ENCODE measurements around the gene OXSR1.

OXSR1 gene

DNA sequence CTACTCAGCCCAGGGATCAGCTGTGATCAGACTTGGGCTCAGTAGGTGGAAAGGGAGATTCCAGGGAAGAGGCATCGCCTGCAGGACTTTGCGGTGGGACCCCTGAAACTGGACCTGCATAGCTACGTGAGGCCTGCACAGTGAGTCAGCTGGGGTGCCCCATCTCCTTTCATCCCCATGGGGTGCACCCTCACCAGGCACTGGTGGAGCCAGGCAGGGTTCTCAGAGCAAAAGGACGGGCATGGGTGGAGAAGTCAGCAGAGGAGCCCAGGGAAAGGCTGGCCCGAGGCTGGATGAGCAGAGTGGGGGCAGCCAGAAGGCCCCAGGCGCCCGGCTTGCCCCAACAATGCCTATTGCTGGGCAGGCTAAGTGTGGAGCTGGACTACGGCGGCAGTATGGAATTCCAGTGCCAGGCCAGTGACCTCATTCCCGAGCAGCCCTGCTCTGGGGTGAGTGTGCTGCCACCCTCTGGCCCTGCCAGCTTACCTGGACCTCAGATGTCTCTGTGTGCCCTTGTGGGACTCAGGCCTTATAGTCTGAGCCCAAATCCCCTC, 48.1 kb upstream of the OXSR1 start:
- H3K9ac ChIP-seq (ENCODE audit: low read length): no peak overlapping the region
- no peak overlapping the region for H3K4me2 ChIP-seq (ENCODE audit: low read length)
- no peak overlapping the region for H3K4me3 ChIP-seq (ENCODE audit: low read length)
- H3K36me3 ChIP-seq (replicated peaks; ENCODE audit: low read depth, low read length): peaks cover 6% of the 10 kb centered on the region
- no peak overlapping the region for H3K27ac ChIP-seq (ENCODE audit: low read length)
- H3K9me3 ChIP-seq (ENCODE audit: insufficient read depth, low read length): no peaks in the 10 kb centered on the region
- H3K79me2 ChIP-seq (ENCODE audit: low read length): no peaks in the 10 kb centered on the region
- TF ChIP-seq, protein P1, sequence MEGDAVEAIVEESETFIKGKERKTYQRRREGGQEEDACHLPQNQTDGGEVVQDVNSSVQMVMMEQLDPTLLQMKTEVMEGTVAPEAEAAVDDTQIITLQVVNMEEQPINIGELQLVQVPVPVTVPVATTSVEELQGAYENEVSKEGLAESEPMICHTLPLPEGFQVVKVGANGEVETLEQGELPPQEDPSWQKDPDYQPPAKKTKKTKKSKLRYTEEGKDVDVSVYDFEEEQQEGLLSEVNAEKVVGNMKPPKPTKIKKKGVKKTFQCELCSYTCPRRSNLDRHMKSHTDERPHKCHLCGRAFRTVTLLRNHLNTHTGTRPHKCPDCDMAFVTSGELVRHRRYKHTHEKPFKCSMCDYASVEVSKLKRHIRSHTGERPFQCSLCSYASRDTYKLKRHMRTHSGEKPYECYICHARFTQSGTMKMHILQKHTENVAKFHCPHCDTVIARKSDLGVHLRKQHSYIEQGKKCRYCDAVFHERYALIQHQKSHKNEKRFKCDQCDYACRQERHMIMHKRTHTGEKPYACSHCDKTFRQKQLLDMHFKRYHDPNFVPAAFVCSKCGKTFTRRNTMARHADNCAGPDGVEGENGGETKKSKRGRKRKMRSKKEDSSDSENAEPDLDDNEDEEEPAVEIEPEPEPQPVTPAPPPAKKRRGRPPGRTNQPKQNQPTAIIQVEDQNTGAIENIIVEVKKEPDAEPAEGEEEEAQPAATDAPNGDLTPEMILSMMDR (IDR thresholded peaks at IDR 0.05; ENCODE audit: low read depth, low read length): no peak
- no peak for TF ChIP-seq EZH2phosphoT487 (IDR thresholded peaks at IDR 0.05; ENCODE audit: low read depth)
- 0 out of 2 replicates have a peak, but pooled peaks cover 3% of the 10 kb centered on the region for H3K27me3 ChIP-seq (ENCODE audit: low read depth, low read length)
- H2AFZ ChIP-seq (ENCODE audit: low read depth, low read length): no peak overlapping the region
- peaks cover 26% of the 10 kb centered on the region for H3K4me1 ChIP-seq (ENCODE audit: low read length)
- H4K20me1 ChIP-seq (ENCODE audit: insufficient read depth, low read length): no peaks in the 10 kb centered on the region

DNA sequence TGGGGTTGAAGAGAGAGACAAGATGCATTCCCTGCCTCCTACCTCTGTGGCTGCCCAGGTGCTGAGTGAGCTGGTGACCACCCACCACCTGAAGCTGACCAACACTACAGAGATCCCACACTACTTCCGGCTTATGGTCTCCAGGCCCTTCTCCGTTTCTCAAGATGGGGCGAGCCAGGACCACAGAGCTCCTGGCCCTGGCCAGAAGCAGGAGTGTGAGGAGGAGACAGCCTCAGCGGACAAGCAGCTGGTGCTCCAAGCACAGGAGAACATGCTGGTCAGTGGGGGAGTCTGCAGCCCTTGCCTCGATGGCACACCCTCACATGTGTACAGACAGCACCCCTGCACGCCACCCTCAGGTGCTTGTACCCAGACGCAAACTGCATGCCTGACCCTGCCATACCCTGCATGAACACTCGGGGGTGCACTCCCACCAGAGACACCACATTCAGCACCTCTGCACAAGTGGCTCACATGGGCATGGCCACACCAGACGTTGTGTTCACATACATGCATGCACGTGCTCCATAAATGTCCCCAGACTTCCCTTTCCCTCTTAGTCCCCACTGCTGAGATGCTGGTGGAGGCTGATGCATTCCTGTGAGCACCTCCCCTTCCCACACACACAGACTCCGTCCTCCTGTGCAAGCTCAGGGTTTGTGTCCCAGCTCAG, 47.5 kb upstream of the OXSR1 start:
- Histone ChIP-seq H3K36me3 (replicated peaks; ENCODE audit: low read depth, low read length) (peaks cover 12% of the 10 kb centered on the region), H3K9me3 (ENCODE audit: insufficient read depth, low read length) (no peaks in the 10 kb centered on the region), H3K4me3 (ENCODE audit: low read length) (no peak overlapping the region), H4K20me1 (ENCODE audit: insufficient read depth, low read length) (0 out of 2 replicates have a peak, but pooled peaks cover 5% of the 10 kb centered on the region), H3K4me2 (ENCODE audit: low read length) (no peak overlapping the region), H2AFZ (ENCODE audit: low read depth, low read length) (no peak overlapping the region), H3K9ac (ENCODE audit: low read length) (no peak overlapping the region), H3K79me2 (ENCODE audit: low read length) (no peaks in the 10 kb centered on the region), H3K27me3 (ENCODE audit: low read depth, low read length) (0 out of 2 replicates have a peak, but pooled peaks cover 3% of the 10 kb centered on the region), H3K27ac (ENCODE audit: low read length) (no peak overlapping the region), H3K4me1 (ENCODE audit: low read length) (peaks cover 26% of the 10 kb centered on the region)
- no peak for TF ChIP-seq EZH2phosphoT487 (IDR thresholded peaks at IDR 0.05; ENCODE audit: low read depth)
- TF ChIP-seq, protein P1 (IDR thresholded peaks at IDR 0.05; ENCODE audit: low read depth, low read length): peak; percentile 95

DNA sequence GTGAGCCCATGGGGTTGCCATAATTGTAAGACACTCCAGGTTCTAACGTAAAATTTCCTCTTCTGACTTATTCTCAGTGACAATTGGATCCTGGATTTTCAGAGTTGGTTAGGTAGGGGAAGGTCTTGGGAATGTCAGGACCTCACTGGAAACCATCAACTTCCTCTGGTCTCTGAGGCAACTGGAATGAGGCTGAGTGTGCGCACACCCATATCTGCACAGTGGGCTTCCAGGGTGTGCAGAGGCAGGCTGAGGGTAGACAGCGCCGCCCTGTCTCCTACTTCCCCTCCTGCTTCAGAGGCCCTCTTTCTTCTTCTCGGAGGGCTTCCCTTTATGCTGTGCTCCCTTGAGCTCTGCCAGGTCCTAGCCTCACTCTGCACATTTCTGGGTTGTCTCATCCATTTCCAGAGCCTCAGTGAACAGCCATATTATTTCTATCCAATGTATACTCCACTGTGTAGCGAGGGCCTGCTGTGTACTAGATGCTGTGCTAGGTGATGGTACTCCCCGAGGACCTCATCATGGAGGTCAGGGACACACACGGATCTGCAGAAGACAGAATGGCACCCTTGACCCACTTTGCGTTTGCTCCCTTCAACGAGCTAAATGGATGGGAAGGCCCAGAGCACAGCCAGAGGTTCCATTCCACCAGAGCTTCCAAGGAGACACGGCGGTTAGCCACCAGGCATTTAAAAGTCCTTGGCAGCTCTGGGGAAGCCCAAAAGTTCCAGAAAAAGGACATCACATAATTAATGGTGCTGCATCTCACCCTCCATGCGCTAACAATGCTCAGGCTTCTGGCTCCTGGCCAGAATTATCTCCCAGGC, 46.7 kb upstream of the OXSR1 start:
- Histone ChIP-seq H3K27ac (ENCODE audit: low read length) (no peak overlapping the region), H3K4me3 (ENCODE audit: low read length) (no peak overlapping the region), H3K4me2 (ENCODE audit: low read length) (no peak overlapping the region), H3K79me2 (ENCODE audit: low read length) (no peaks in the 10 kb centered on the region), H3K36me3 (replicated peaks; ENCODE audit: low read depth, low read length) (peaks cover 17% of the 10 kb centered on the region), H3K27me3 (ENCODE audit: low read depth, low read length) (0 out of 2 replicates have a peak, but pooled peaks cover 3% of the 10 kb centered on the region), H2AFZ (ENCODE audit: low read depth, low read length) (no peak overlapping the region), H3K9ac (ENCODE audit: low read length) (no peak overlapping the region), H3K4me1 (ENCODE audit: low read length) (peaks cover 26% of the 10 kb centered on the region), H3K9me3 (ENCODE audit: insufficient read depth, low read length) (no peaks in the 10 kb centered on the region), H4K20me1 (ENCODE audit: insufficient read depth, low read length) (0 out of 2 replicates have a peak, but pooled peaks cover 7% of the 10 kb centered on the region)
- no peak for TF ChIP-seq EZH2phosphoT487 (IDR thresholded peaks at IDR 0.05; ENCODE audit: low read depth)
- TF ChIP-seq, protein P1 (IDR thresholded peaks at IDR 0.05; ENCODE audit: low read depth, low read length): no peak

DNA sequence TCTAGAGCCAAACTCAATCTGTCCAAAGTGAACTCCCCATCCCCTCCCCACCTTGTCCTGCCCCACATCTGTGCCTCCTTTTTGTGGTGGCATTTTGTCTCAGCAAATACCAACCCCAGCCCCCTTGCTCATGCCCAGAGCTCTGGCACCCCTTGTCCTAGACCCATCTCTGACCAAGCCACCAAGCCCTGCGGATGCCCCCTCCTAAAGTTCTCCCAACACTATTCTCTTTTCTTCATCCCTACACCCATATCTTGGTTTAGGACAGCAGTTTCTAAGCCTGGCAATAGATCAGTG, 46.1 kb upstream of the OXSR1 start:
- TF ChIP-seq EZH2phosphoT487 (IDR thresholded peaks at IDR 0.05; ENCODE audit: low read depth): no peak
- TF ChIP-seq, protein P1 (IDR thresholded peaks at IDR 0.05; ENCODE audit: low read depth, low read length): no peak
- Histone ChIP-seq H3K27me3 (ENCODE audit: low read depth, low read length) (0 out of 2 replicates have a peak, but pooled peaks cover 3% of the 10 kb centered on the region), H3K4me2 (ENCODE audit: low read length) (no peak overlapping the region), H3K27ac (ENCODE audit: low read length) (no peak overlapping the region), H3K79me2 (ENCODE audit: low read length) (no peaks in the 10 kb centered on the region), H3K36me3 (replicated peaks; ENCODE audit: low read depth, low read length) (peaks cover 20% of the 10 kb centered on the region), H4K20me1 (ENCODE audit: insufficient read depth, low read length) (0 out of 2 replicates have a peak, but pooled peaks cover 7% of the 10 kb centered on the region), H3K9me3 (ENCODE audit: insufficient read depth, low read length) (no peaks in the 10 kb centered on the region), H3K4me1 (ENCODE audit: low read length) (peaks cover 26% of the 10 kb centered on the region), H2AFZ (ENCODE audit: low read depth, low read length) (no peak overlapping the region), H3K4me3 (ENCODE audit: low read length) (no peak overlapping the region), H3K9ac (ENCODE audit: low read length) (no peak overlapping the region)
